GM10847 (cell line): ENCODE measurements around the gene SPESP1.

Experiments
- POLR2A ChIP-seq: IDR thresholded peaks from 2 replicates; pipeline ENCODE4 v1.6.1; 2011; ENCODE audit not compliant: insufficient read length; ENCODE audit errors: extremely low read depth

Gene SPESP1

GRCh38 chr15:68930268-68931022, at the start of gene SPESP1:
Gene SPESP1 (plus strand): TSS chr15:68930525. CDS start chr15:68930654, 129 bp downstream.
- TF ChIP-seq POLR2A: no peak

DNA sequence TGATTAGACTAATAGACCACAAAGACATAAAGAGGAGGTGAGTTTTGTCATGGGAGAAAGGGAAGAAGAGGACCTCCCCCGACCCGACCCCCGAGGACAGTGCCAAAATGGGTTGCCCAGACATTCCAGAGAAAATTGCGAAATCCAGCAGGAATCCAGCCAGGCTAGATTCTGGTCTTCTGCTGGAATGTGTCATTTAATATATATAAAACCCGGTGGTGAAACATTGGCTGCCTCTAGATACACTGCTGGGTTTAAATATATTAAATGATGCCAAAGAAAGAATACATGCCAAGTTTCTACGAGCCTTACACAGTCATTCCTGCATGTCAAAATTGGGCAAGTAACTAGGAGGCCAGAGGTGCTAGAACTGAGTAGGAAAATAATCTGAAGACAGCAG, 45.3 kb upstream of the SPESP1 start:
- TF ChIP-seq POLR2A: no peak

DNA sequence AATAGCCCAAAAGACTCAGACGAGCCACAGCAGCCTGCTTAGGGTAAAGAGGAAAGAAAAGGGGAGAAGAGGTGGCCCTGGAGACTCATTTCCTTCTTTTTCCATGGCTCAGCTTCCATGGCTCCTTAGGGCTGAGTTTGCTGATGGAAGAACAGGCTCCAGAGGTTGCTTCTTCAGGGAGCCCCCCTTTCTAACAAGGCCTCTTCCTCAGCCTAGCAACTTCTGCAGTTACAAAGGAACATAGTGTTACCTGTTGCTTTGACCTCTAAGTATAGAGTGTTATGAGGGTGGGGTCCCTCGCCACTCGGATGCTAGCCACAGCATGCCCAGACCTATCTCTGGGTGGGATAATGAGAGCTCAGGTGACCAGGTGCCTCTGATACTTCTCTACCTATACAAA, 43.2 kb upstream of the SPESP1 start:
- no peak for TF ChIP-seq POLR2A

DNA sequence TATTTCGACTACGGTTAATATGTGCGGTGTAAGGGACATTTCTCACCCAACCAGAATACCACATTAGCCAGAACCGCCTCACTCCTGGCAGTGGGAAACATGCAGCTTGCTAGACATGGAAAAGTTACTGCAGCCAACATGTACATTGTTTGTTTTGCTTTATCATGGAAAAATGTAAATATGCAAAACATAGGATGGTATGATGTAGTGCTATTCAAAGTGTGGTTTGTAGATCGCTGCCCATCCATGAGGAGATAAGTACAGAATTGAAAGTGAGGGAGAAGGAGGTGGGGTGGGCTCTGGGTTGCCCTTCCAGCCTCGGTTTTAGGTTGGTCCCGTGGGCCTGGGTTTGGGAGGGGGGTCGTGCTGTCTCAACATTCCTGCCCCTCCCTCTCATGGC, 42.5 kb upstream of the SPESP1 start:
- no peak for TF ChIP-seq POLR2A

GRCh38 chr15:68888419-68888818, 41.9 kb upstream of the SPESP1 start:
- no peak for TF ChIP-seq POLR2A

DNA sequence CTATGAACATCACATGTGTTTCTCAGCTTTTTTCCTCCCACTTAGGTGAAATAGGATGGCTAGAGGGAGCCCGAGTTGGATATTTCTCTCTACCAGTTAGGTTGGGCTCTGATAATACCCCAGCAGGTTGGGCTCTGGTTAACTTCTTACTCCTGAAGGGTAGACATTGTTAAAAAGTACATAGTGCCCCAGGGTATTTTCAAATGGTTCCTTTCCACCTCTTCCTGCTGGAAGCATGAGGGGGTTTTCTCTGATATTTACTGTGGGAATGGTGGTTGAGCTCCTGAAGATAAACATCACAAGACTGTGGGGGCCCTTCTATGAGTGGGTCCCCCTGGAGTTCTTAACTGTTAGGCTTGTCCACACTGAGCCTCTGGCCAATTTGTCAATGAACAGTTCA, 36.1 kb upstream of the SPESP1 start:
- TF ChIP-seq POLR2A: no peak

- TF ChIP-seq POLR2A: no peak
Observed at GRCh38 chr15:68896178-68896577, 34.1 kb upstream of the SPESP1 start.

DNA sequence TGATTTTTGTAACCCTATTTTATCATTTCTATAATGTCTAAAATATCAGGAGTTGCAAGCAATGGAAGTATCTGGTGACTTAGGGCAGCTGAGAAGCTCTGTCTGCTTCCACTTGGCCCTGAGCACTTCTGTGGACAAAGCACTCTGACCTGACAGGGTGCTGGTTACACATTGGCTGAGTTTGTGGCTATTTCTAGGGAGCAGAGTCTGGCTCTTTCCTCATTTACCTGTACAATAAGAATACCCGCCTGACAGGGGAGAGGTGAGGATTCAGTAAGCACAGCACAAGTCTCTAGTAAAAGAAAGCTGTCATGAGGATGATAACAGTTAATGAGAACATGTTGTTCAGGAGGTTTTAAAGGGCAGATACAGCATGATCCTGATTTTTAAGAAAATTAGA, 33.3 kb upstream of the SPESP1 start:
- TF ChIP-seq POLR2A: no peak

GRCh38 chr15:68900027-68900426, 30.3 kb upstream of the SPESP1 start:
- no peak for TF ChIP-seq POLR2A

DNA sequence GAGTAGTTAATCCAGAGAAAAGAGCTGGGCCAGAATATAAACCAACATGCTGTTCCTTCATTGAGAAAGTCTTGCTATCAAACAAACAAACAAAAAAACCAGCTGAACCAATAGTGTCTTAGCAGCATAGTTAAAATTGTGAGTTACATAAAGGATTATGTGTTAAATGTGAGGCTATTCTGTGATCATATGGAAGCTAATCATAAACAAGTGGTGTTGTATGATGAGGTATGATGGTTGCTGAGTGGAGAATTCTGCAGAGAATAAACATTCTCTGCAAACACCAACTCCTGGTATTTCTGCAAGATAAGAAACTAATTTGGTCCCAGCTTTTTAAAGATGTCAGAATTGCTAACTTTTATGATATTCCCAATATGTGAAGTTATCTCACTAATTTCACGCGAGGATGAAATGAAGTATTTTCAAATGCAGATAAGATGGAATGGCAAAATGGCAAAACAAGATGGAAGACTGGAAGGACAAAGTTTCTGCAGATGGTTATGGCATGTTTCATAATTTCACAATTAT, 22.9 kb upstream of the SPESP1 start:
- no peak for TF ChIP-seq POLR2A

- TF ChIP-seq POLR2A: no peak
Observed at GRCh38 chr15:68909601-68910100, 20.7 kb upstream of the SPESP1 start.

GRCh38 chr15:68910341-68910740, 20.0 kb upstream of the SPESP1 start:
- TF ChIP-seq POLR2A: no peak

DNA sequence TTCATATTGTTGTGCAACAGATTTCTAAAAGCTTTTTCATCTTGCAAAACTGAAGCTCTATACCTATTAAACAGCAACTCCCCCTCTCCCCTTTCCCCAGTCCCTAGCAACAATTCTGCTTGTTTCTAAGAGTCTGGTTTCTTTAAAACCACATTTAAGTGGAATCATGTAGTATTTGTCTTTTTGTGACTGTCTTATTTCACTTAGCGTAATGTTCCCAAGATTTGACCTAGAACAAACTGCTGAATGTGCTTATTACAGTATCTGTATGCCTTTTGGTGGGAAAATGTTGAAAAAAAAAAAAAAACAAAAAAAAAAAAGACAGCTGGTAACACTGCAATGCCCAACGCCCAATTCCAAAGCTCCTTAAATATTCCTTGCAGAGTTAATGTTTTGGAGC, 19.5 kb upstream of the SPESP1 start:
- no peak for TF ChIP-seq POLR2A

- no peak for TF ChIP-seq POLR2A
Observed at GRCh38 chr15:68921926-68922325, 8.4 kb upstream of the SPESP1 start.

DNA sequence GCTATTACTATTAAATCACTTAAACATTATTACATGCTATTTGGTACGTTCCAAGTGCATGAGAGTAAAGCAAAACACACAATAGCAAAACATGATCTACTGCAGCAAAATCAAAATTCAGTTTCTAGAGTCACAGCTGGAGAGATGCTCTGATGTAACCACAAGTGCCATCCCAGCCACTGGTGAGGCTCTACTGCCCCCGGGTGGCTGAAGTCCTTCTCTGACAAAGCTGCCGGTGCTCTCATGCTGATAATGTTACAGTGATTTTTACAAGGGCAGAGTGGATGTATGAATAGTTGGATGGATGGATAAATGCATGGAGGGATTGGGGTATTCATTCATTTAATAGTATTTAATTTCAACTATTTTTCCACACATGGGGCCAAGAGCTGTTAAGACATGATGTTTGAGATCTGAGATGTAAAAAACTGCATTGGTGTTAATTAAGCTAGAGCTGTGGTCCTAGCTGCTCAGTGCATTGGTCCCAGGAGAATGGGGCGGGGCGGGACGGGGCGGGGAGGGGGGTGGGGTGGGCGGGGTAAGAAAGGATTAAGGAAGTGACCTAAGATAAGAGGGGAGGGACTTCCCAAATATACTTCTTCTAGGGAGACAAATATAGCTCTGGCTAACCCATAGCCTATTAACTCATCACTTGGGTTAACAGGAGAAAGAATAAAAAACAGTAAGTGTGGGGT, 5.3 kb upstream of the SPESP1 start:
- TF ChIP-seq POLR2A: no peak

DNA sequence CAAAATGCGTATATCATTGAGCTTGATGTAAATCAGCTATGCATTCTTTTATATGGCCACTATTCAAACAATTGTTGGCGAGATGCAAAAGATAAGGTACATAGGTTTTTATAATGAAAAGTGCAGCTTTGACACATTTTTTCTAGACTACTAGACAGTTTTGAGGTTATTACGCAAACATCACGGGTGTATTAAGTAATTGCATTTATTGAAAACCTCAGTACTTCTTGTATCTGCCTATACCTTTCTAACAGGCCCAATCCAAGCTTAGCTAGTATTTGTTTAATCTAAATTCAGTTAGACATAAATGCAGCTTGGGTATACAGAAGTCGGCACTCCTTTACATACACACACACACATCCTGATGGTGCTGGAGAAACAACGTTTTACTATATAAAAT, 2.7 kb downstream of the SPESP1 start:
- TF ChIP-seq POLR2A: no peak
